SK-N-MC (cell line): Measurements from ENCODE around the gene PCSK5.

Source experiments
- DNase-seq: peaks from one replicate; pipeline ENCODE4 v3.0.0-alpha.2; 2011; ENCODE audit warnings: low read depth, low spot score
- H3K27ac ChIP-seq: fragments of 200-600 bp; sonication (generic); 2 replicates; pipeline ENCODE4 v1.5.1; 2016; ENCODE audit warnings: mixed run types
- H3K36me3 ChIP-seq: fragments of 200-600 bp; sonication (generic); 2 replicates; pipeline ENCODE4 v1.6.1; 2017; ENCODE audit warnings: antibody characterized with exemption, low read length, mixed read lengths; ENCODE audit not compliant: insufficient read depth
- H3K4me3 ChIP-seq: fragments of 200-600 bp; sonication (generic); 2 replicates; pipeline ENCODE4 v1.5.1; 2016
- H3K9ac ChIP-seq: fragments of 200-600 bp; sonication (generic); 2 replicates; pipeline ENCODE4 v1.8.0; 2017; ENCODE audit warnings: mixed run types, mixed read lengths; ENCODE audit not compliant: insufficient read length
- H3K9me3 ChIP-seq: fragments of 200-600 bp; sonication (generic); 2 replicates; pipeline ENCODE4 v1.6.1; 2017; ENCODE audit warnings: low read depth, mild to moderate bottlenecking, antibody characterized with exemption, low read length, moderate library complexity, mixed read lengths
- EZH2 ChIP-seq: fragments of 200-600 bp; sonication (generic); IDR thresholded peaks from one replicate; pipeline ENCODE4 v1.6.1; 2017; ENCODE audit warnings: antibody characterized with exemption
- FOXP2 ChIP-seq: optimal IDR thresholded peaks from 2 replicates; pipeline ENCODE3; 2011; ENCODE audit warnings: mild to moderate bottlenecking, moderate library complexity; ENCODE audit not compliant: insufficient read depth; ENCODE audit errors: extremely low read length, control extremely low read depth
- POLR2AphosphoS5 ChIP-seq: IDR thresholded peaks from 2 replicates; pipeline ENCODE4 v1.6.1; 2012; ENCODE audit warnings: mild to moderate bottlenecking, low read depth, low read length, borderline replicate concordance

PCSK5 gene

DNA sequence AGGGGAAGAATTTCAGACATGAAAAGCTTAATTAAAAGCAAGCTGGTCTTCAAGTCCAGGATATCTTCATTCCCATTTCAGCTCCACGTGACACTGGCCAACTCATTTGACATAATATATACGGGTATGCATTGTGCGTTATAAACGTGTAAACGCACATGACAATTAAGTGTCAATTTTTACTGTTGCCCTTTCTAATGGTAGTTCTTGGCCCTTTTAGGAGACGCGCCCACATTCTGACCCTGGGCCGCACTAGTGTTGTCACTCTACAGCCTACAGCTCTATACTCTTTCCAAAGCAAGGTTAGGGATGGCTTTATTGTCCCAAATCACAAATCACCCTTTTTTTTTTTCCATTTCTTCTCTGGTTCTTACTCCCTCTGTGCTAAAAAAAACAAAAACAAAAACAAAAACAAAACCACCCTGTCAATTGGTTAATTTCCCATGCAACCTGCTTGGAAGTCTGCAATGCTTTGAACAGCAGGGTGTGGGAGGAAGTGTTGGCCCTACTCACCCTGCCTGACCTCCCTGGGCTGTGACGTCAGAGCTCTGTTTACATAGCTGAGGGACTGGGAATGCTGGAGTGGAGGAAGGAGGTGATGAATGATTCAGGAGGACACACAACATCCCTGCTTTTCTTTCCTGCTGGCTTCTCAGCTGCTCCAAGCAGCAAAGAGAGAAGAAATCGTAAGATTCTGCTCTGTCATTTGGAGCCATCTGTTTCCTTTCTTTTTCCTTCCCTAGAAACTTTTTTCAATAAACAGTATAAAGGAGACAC, 484.5 kb downstream of the PCSK5 start:
- Histone ChIP-seq H3K9me3 (no peaks in the 10 kb centered on the region), H3K9ac (no peak overlapping the region), H3K4me3 (no peak overlapping the region), H3K27ac (no peak overlapping the region), H3K36me3 (no peaks in the 10 kb centered on the region)
- TF ChIP-seq FOXP2 (no peak), EZH2 (no peak), POLR2AphosphoS5 (no peak)
- no peak for DNase-seq

- H3K9me3 ChIP-seq, result no peaks in the 10 kb centered on the region
- no peak overlapping the region for H3K27ac ChIP-seq
- no peak for TF ChIP-seq POLR2AphosphoS5
- no peak for TF ChIP-seq FOXP2
- TF ChIP-seq EZH2, result no peak
- H3K9ac ChIP-seq, result no peak overlapping the region
- H3K4me3 ChIP-seq, result no peak overlapping the region
- no peaks in the 10 kb centered on the region; the same call in 1 of the 2 replicates for H3K36me3 ChIP-seq
- no peak for DNase-seq
These were observed 487.3 kb downstream of the PCSK5 start for GRCh38 chr9:76377791-76378190.

DNA sequence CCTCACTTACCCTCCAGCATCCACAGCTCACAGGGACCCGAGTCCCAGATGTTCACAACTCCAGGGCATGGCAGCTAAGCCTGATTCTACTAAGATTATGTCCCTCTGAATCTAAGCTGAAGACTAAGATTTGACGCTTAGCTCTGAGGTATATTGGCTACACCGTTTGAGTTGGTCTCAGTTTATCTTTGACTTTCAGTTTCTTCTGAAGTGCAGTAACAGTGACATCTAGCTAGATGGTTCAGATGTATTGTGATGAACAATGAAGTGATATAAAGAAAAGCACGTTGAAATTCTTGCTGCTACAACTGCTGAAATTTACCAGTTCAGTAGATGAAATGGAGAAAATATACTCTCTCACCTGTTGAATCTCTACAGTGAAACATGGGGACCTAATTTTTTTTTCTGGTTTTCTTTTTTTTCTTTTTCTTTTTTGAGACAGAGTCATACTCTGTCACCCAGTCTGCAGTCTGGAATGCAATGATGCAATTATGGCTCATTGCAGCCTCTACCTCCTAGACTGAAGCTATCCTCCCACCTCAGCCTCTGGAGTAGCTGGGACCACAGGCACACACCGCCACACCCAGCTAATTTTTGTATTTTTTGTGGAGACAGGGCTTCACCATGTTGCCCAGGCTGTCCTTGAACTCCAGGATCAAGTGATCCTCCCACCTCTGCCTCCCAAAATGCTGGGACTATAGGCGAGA, 488.0 kb downstream of the PCSK5 start:
- no peak for DNase-seq
- Histone ChIP-seq H3K9me3 (no peaks in the 10 kb centered on the region), H3K4me3 (no peak overlapping the region), H3K9ac (no peak overlapping the region), H3K27ac (no peak overlapping the region), H3K36me3 (peaks cover 1% of the 10 kb centered on the region; the same call in 1 of the 2 replicates)
- TF ChIP-seq POLR2AphosphoS5 (no peak), EZH2 (no peak), FOXP2 (no peak)

- TF ChIP-seq FOXP2 (no peak), POLR2AphosphoS5 (no peak), EZH2 (no peak)
- no peaks in the 10 kb centered on the region for H3K9me3 ChIP-seq
- H3K4me3 ChIP-seq, result no peak overlapping the region
- H3K9ac ChIP-seq, result no peak overlapping the region
- DNase-seq, result no peak
- H3K36me3 ChIP-seq, result peaks cover 8% of the 10 kb centered on the region; the same call in 1 of the 2 replicates
- no peak overlapping the region for H3K27ac ChIP-seq
These were observed 489.0 kb downstream of the PCSK5 start for GRCh38 chr9:76379494-76379893.

DNA sequence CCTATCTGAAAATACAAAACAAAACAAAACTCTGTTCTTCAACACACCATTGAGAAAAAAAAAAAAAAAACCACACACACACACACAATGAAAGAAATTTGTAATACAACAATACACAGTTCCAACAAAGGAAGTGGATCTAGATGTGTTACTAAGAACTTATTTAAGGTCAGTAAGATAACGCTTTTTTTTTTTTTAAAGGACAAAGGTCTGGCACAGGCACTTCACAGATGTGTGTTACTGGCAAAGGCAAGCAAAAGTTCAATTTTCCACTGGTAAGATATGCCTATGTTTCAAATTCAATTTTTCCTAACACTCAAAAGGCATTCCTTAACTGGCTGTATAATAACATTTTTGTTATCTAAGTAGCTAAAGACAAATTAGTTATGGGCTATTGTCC, 500.2 kb downstream of the PCSK5 start:
- DNase-seq, result no peak
- Histone ChIP-seq H3K27ac (no peak overlapping the region), H3K4me3 (no peak overlapping the region), H3K36me3 (peaks cover 55% of the 10 kb centered on the region), H3K9me3 (no peaks in the 10 kb centered on the region), H3K9ac (no peak overlapping the region)
- TF ChIP-seq FOXP2 (no peak), EZH2 (no peak), POLR2AphosphoS5 (no peak)

DNA sequence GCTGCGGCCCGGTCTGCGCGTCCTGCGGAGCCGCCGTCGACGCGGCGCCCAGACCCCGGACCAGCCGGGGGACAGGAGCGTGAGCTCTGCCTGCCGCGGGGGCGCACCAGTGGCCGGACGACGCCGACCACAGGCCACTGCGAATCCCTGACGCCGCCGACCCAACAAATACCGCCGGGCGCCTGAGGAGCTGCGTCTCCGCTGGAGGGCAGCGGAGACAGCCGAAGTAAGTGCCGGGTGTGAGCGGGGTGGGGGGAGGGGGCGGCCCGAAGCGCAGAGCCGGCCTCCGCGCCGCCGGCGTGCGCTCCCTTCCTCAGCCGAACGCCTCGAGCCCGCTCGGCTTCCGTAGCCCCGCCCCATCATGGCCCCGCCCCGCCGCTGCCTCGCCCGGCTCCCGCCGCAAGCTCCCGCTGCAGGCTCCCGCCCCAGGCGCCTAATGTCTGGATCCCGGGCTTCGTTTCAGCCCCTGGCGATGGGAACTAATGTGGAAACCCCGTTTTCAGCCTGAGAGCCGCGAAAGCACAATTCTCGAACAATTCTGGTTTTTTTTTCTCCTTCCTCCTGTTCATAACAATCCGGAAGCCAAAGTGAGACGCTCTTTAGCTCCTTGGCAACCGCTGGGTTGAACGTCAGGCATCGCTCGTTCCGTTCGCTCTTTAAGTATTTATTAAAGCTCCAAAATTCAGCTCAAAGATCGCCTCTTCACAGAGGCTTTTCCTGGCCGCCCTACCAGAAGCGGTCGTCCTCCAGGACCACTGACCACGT, 503.9 kb downstream of the PCSK5 start, which contains the start of gene RFK:
TSS of gene RFK (minus strand) at position 232 of the 765 bp plus-strand sequence. CDS start 255 bp downstream, outside the sequence.
- Histone ChIP-seq H3K9me3 (no peaks in the 10 kb centered on the region), H3K4me3 (peak within 1 kb of the TSS; percentile 82), H3K9ac (peak within 1 kb of the TSS; percentile 93), H3K36me3 (peaks cover 25% of the 10 kb centered on the region), H3K27ac (peak within 1 kb of the TSS; percentile 94)
- peak; percentile 66 for DNase-seq
- peak; percentile 30 for TF ChIP-seq FOXP2
- peak; percentile 71 for TF ChIP-seq POLR2AphosphoS5
- no peak for TF ChIP-seq EZH2

DNA sequence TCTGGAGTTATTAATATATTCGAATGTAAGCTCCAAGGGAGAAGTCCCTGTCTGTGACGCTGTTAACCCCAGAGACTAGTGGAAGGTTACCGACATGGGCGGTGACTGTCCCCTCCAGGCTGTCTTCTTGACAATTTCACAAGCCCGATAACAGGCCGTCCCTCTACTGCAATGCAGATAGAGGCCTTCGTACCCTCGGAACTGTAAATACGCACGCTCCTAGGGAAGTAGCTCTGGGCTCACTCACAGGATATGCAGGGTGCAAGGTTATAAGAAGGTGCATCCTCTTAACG, 504.4 kb downstream of the PCSK5 start:
- Histone ChIP-seq H3K9ac (peak overlapping the region; percentile 93), H3K27ac (peak overlapping the region; percentile 94), H3K4me3 (peak overlapping the region; percentile 82), H3K9me3 (no peaks in the 10 kb centered on the region), H3K36me3 (peaks cover 25% of the 10 kb centered on the region)
- no peak for TF ChIP-seq FOXP2
- TF ChIP-seq EZH2, result no peak
- no peak for TF ChIP-seq POLR2AphosphoS5
- DNase-seq, result no peak

GRCh38 chr9:76395381-76395780, 504.9 kb downstream of the PCSK5 start:
- no peak for DNase-seq
- Histone ChIP-seq H3K9ac (peak overlapping the region; percentile 93), H3K4me3 (peak overlapping the region; percentile 82), H3K9me3 (no peaks in the 10 kb centered on the region), H3K36me3 (peaks cover 22% of the 10 kb centered on the region), H3K27ac (peak overlapping the region; percentile 94; the same call in 1 of the 2 replicates)
- TF ChIP-seq FOXP2 (no peak), POLR2AphosphoS5 (no peak), EZH2 (no peak)
